Parathyroid adenoma (tissue), 2 donors: ENCODE data around the gene VWA5B1.

ENCODE experiments used
- H2AFZ ChIP-seq: fragments of 300-600 bp; sonication (generic); one replicate; pipeline ENCODE4 v1.7.0; 2017; ENCODE audit warnings: antibody characterized with exemption, mild to moderate bottlenecking
- H3K27ac ChIP-seq: fragments of 300-600 bp; sonication (generic); one replicate; pipeline ENCODE4 v1.7.0; 2017
- H3K27me3 ChIP-seq: fragments of 300-600 bp; sonication (generic); one replicate; pipeline ENCODE4 v1.7.0; 2017; ENCODE audit warnings: low read length; ENCODE audit not compliant: control insufficient read depth, insufficient read depth
- H3K36me3 ChIP-seq: fragments of 300-600 bp; sonication (generic); one replicate; pipeline ENCODE4 v1.7.0; 2017; ENCODE audit warnings: low read length; ENCODE audit not compliant: control insufficient read depth, insufficient read depth
- H3K4me1 ChIP-seq: fragments of 300-600 bp; sonication (generic); one replicate; pipeline ENCODE4 v1.7.0; 2017; ENCODE audit warnings: control low read depth
- H3K4me2 ChIP-seq: fragments of 300-600 bp; sonication (generic); one replicate; pipeline ENCODE4 v1.7.0; 2017; ENCODE audit warnings: low read length
- H3K4me3 ChIP-seq: fragments of 300-600 bp; sonication (generic); one replicate; pipeline ENCODE4 v1.7.0; 2017; ENCODE audit warnings: low read depth, low read length
- H3K79me2 ChIP-seq: fragments of 300-600 bp; sonication (generic); one replicate; pipeline ENCODE4 v1.7.0; 2017; ENCODE audit warnings: control low read depth
- H3K9ac ChIP-seq: fragments of 300-600 bp; sonication (generic); one replicate; pipeline ENCODE4 v1.7.0; 2017; ENCODE audit warnings: mild to moderate bottlenecking
- H3K9me3 ChIP-seq: fragments of 300-600 bp; sonication (generic); one replicate; pipeline ENCODE4 v1.7.0; 2017; ENCODE audit warnings: low read length; ENCODE audit not compliant: control insufficient read depth
- CTCF ChIP-seq: fragments of 300-600 bp; sonication (generic); IDR thresholded peaks from one replicate; pipeline ENCODE4 v1.7.0; 2017; ENCODE audit warnings: antibody characterized with exemption, mild to moderate bottlenecking
- donor health status: primary hyperparathyroidism.

VWA5B1 gene

DNA sequence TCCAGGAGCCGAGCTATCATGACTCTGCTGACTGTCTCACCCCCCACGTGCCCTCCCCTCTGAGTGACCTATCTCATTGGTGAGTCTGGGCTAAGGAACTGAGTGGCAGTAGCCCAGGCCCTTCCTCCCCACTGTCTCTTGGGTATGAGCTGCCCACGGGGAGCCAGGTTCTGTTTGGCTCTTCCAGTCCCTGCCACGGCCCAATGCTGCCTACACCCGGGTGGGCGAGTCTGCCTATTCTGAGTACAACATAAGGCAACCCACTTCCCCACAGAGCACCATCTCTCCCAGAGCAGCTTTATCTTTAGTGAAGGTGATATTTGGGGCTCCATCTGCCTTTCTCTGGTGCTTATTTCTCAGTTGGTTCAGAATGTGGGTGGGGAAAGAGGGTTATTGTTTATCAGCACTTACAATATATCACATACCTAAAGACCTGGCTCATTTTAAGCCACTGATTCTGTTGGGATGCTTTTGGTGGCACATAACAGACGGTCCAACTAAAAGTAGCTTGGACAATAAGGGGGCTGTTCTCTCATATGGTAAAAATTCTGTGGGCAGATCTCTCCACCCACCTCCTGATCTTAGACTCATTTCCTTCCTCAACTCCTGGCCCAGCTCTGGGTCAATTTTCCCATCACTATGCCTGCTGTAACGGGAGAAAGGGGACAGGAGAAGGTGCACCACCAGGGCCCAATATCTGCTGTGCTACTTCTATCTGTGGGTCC lies 27.7 kb upstream of the VWA5B1 start:
- H3K4me3 ChIP-seq: no peak overlapping the region
- H2AFZ ChIP-seq: no peak overlapping the region
- peaks cover 5% of the 10 kb centered on the region for H3K4me1 ChIP-seq
- no peaks in the 10 kb centered on the region for H3K27me3 ChIP-seq
- no peak overlapping the region for H3K9ac ChIP-seq
- no peak overlapping the region for H3K4me2 ChIP-seq
- no peaks in the 10 kb centered on the region for H3K79me2 ChIP-seq
- no peaks in the 10 kb centered on the region for H3K36me3 ChIP-seq
- TF ChIP-seq CTCF: no peak
- H3K9me3 ChIP-seq: no peaks in the 10 kb centered on the region
- H3K27ac ChIP-seq: no peak overlapping the region

GRCh38 chr1:20265250-20265649 lies 25.4 kb upstream of the VWA5B1 start:
- Histone ChIP-seq H3K9me3 (no peaks in the 10 kb centered on the region), H3K27ac (no peak overlapping the region), H3K27me3 (no peaks in the 10 kb centered on the region), H3K4me3 (no peak overlapping the region), H3K4me1 (peaks cover 5% of the 10 kb centered on the region), H3K9ac (no peak overlapping the region), H2AFZ (peak overlapping the region; percentile 63), H3K79me2 (no peaks in the 10 kb centered on the region), H3K4me2 (no peak overlapping the region), H3K36me3 (no peaks in the 10 kb centered on the region)
- TF ChIP-seq CTCF: no peak

GRCh38 chr1:20266141-20266540 lies 24.5 kb upstream of the VWA5B1 start:
- H3K9me3 ChIP-seq: no peaks in the 10 kb centered on the region
- H3K4me3 ChIP-seq: no peak overlapping the region
- no peaks in the 10 kb centered on the region for H3K36me3 ChIP-seq
- TF ChIP-seq CTCF: no peak
- no peak overlapping the region for H2AFZ ChIP-seq
- H3K27ac ChIP-seq: no peak overlapping the region
- no peaks in the 10 kb centered on the region for H3K27me3 ChIP-seq
- H3K4me1 ChIP-seq: peaks cover 5% of the 10 kb centered on the region
- H3K79me2 ChIP-seq: no peaks in the 10 kb centered on the region
- H3K9ac ChIP-seq: no peak overlapping the region
- no peak overlapping the region for H3K4me2 ChIP-seq

- Histone ChIP-seq H3K4me3 (no peak overlapping the region), H3K27ac (no peak overlapping the region), H3K27me3 (no peaks in the 10 kb centered on the region), H3K4me2 (no peak overlapping the region), H3K9me3 (no peaks in the 10 kb centered on the region), H3K36me3 (no peaks in the 10 kb centered on the region), H2AFZ (no peak overlapping the region), H3K79me2 (no peaks in the 10 kb centered on the region), H3K4me1 (peaks cover 5% of the 10 kb centered on the region), H3K9ac (no peak overlapping the region)
- no peak for TF ChIP-seq CTCF
Observed at GRCh38 chr1:20266642-20267041, 24.0 kb upstream of the VWA5B1 start.
